Sigmoid colon (tissue), 7 donors: ENCODE measurements around the gene SLC6A12. TPM values are rescaled to one million over a fixed set of nuclear protein-coding genes. Genes with fewer than 3 reads are reported as not detected.

Experiments
- DNase-seq: peaks from one replicate; pipeline ENCODE4 v3.0.0-alpha.2; 2019
- H3K27ac ChIP-seq, 4 donors: fragments of 200-600 bp; sonication (generic); one replicate each; pipeline ENCODE4 v1.5.1; 2016 to 2019; ENCODE audit warnings: mild to moderate bottlenecking in 1 of 4
- H3K27me3 ChIP-seq, 3 donors: fragments of 200-600 bp; sonication (generic); one replicate each; pipeline ENCODE4 v1.5.1; 2019; ENCODE audit warnings: mild to moderate bottlenecking in 1 of 3
- H3K36me3 ChIP-seq, 4 donors: fragments of 200-600 bp; sonication (generic); one replicate each; pipeline ENCODE4 v1.5.1; 2016 to 2019
- H3K4me1 ChIP-seq, 4 donors: fragments of 200-600 bp; sonication (generic); one replicate each; pipeline ENCODE4 v1.5.1; 2017 to 2019
- H3K4me3 ChIP-seq, 4 donors: fragments of 200-600 bp; sonication (generic); one replicate each; pipeline ENCODE4 v1.5.1; 2017 to 2019; ENCODE audit warnings: mild to moderate bottlenecking in 2 of 4, moderate library complexity in 1 of 4
- H3K9me3 ChIP-seq, 4 donors: fragments of 200-600 bp in 3 of 4; sonication (generic) in 3 of 4; one replicate each; pipeline versions ENCODE4 v1.5.1 to v1.6.1; 2013 to 2019
- EP300 ChIP-seq, 4 donors: sonication (generic); formaldehyde crosslinking; IDR thresholded peaks; one replicate each; pipeline ENCODE4 v1.6.1; 2017; ENCODE audit warnings: antibody characterized with exemption in 4 of 4
- POLR2A ChIP-seq, 2 donors: fragments of 450-650 bp; IDR thresholded peaks; one replicate each; pipeline ENCODE4 v1.6.1; 2016; ENCODE audit warnings: antibody characterized with exemption in 2 of 2, mild to moderate bottlenecking in 2 of 2, moderate library complexity in 2 of 2
- POLR2AphosphoS5 ChIP-seq, 4 donors: sonication (generic); formaldehyde crosslinking; IDR thresholded peaks; one replicate each; pipeline ENCODE4 v1.6.1; 2017; ENCODE audit warnings: antibody characterized with exemption in 4 of 4
- WGBS, 2 donors: extraction: QIAGEN DNeasy Blood & Tissue Kit; methylation state at CpG; one replicate each; pipeline ENCODE4 v1.1.7; 2013; 5-methylcytosine and 5-hydroxymethylcytosine counted together
- intact Hi-C: fragments of 100-400 bp; cut with DNase I; formaldehyde crosslinking; loops from one replicate; pipeline ENCODE4 v1.15.1; 2023
- polyA plus RNA-seq, 3 donors: library from polyadenylated mRNA; stranded (reverse); fragments of 200-250 nt; gene quantifications; one replicate each; pipeline ENCODE4 v1.2.3, GENCODE V29; 2013
- total RNA-seq, 4 donors: library from RNA; depleted of rRNA; stranded (reverse); fragments of >200 nt; gene quantifications; one replicate each; pipeline ENCODE4 v1.1.0, GENCODE V29; 2016
- TF ChIP-seq, protein P1 (sequence below), 4 experiments: fragments of 450-650 bp in 3 of 4; fragments of 200-600 bp in 1 of 4; IDR thresholded peaks; one replicate each; pipeline ENCODE4 v1.5.1; 2016 to 2019; ENCODE audit warnings: antibody characterized with exemption in 4 of 4, mild to moderate bottlenecking in 3 of 4, moderate library complexity in 2 of 4
- donor health status: healthy with polysubstance abuse.
- donor health status: Bipolar disorder and iron deficiency.
- donor health status: healthy.

SLC6A12 gene
- total and polyA plus RNA-seq, 7 donors = 0.28 to 4.2 (median 2.1) TPM; not detected in 2

DNA sequence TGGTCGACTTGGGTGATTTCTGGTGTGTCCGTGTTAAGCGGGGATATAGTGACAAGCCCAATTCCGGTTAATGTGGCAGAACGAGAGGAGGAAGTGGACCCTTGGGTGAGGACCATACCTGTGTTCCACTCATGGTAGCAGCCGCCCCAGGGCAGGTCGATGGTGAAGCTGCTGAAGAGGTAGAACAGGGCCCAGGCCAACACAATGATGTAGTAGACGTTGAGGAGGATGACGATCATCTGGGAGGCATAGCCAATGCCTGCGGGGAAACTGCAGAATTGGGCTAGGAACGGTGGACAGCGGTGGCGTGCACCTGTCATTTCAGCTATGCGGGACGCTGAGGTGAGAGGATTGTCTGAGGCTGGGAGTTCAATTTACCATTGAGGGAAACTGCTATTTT, 28.5 kb upstream of the SLC6A12 start:
- no peak for DNase-seq
- WGBS, 2 donors = 94 to 95% methylated on average over 15 of the region's 15 CpGs
- no peaks in the 10 kb centered on the region for H3K4me1 ChIP-seq
- intact Hi-C loops = no loop called here
- no peak overlapping the region for H3K27ac ChIP-seq
- H3K9me3 ChIP-seq = peaks cover 0 to 3% (median 1%) of the 10 kb centered on the region in 4 donors
- H3K27me3 ChIP-seq = no peaks in the 10 kb centered on the region
- no peak overlapping the region for H3K4me3 ChIP-seq
- no peaks in the 10 kb centered on the region for H3K36me3 ChIP-seq
- TF ChIP-seq POLR2A (IDR thresholded peaks at IDR 0.05) (no peak), POLR2AphosphoS5 (IDR thresholded peaks at IDR 0.05) (no peak), EP300 (IDR thresholded peaks at IDR 0.05) (no peak)
- TF ChIP-seq, protein P1, sequence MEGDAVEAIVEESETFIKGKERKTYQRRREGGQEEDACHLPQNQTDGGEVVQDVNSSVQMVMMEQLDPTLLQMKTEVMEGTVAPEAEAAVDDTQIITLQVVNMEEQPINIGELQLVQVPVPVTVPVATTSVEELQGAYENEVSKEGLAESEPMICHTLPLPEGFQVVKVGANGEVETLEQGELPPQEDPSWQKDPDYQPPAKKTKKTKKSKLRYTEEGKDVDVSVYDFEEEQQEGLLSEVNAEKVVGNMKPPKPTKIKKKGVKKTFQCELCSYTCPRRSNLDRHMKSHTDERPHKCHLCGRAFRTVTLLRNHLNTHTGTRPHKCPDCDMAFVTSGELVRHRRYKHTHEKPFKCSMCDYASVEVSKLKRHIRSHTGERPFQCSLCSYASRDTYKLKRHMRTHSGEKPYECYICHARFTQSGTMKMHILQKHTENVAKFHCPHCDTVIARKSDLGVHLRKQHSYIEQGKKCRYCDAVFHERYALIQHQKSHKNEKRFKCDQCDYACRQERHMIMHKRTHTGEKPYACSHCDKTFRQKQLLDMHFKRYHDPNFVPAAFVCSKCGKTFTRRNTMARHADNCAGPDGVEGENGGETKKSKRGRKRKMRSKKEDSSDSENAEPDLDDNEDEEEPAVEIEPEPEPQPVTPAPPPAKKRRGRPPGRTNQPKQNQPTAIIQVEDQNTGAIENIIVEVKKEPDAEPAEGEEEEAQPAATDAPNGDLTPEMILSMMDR (IDR thresholded peaks at IDR 0.05) = no peak

DNA sequence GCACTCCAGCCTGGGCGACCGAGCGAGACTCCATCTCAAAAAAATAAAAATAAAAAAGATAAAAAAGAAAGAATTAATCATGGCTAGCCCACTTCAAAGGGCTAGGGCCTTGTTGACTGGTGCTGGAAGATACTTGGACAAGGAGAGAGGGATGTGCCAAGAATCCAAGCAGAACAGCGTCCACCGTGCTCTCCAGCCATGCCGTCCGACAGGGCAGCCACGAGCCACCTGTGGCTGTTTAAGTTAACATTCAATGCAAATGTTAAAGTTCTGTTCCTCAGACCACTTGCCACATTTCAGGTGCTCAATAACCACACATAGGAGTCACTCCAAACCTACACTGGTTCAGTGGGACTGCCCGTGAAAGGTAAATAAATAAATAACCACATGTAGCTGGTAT, 27.3 kb upstream of the SLC6A12 start:
- TF ChIP-seq EP300 (IDR thresholded peaks at IDR 0.05) (no peak), POLR2A (IDR thresholded peaks at IDR 0.05) (no peak), POLR2AphosphoS5 (IDR thresholded peaks at IDR 0.05) (no peak)
- TF ChIP-seq, protein P1 (IDR thresholded peaks at IDR 0.05) = no peak
- DNase-seq = no peak
- Histone ChIP-seq H3K27me3 (no peaks in the 10 kb centered on the region), H3K27ac (no peak overlapping the region), H3K36me3 (no peaks in the 10 kb centered on the region), H3K4me3 (no peak overlapping the region), H3K4me1 (no peaks in the 10 kb centered on the region), H3K9me3 (peaks cover 0 to 3% (median 0%) of the 10 kb centered on the region in 4 donors)
- 93 to 95% methylated on average over 9 of the region's 9 CpGs for WGBS, 2 donors
- intact Hi-C loops = no loop called here

DNA sequence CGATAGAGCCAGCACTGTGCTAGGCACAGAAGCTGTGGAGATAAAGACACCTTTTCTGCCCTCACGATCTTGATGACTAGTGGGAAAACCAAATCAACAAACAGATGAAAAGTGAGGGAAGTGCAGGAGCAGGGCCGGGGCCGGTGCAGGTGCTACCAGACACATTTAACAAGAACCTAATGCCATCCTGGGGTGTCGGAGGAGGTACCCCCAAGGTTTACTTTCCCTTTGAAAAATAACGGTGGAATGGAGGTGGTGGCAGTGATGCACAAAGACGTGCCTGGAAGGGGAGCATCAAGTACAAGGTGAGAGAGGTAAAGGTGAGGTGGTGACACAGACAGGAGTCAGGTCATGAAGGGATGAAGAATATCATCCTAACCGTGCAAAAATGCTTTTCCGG, 26.6 kb upstream of the SLC6A12 start:
- intact Hi-C loops = no loop called here
- 90 to 92% methylated on average over 9 of the region's 9 CpGs for WGBS, 2 donors
- Histone ChIP-seq H3K4me3 (no peak overlapping the region), H3K36me3 (no peaks in the 10 kb centered on the region), H3K27ac (no peak overlapping the region), H3K4me1 (no peaks in the 10 kb centered on the region), H3K9me3 (peaks cover 0 to 3% (median 0%) of the 10 kb centered on the region in 4 donors), H3K27me3 (no peaks in the 10 kb centered on the region)
- no peak for DNase-seq
- TF ChIP-seq EP300 (IDR thresholded peaks at IDR 0.05) = no peak
- TF ChIP-seq, protein P1 (IDR thresholded peaks at IDR 0.05) = no peak
- TF ChIP-seq POLR2A (IDR thresholded peaks at IDR 0.05) = no peak
- TF ChIP-seq POLR2AphosphoS5 (IDR thresholded peaks at IDR 0.05) = no peak

DNA sequence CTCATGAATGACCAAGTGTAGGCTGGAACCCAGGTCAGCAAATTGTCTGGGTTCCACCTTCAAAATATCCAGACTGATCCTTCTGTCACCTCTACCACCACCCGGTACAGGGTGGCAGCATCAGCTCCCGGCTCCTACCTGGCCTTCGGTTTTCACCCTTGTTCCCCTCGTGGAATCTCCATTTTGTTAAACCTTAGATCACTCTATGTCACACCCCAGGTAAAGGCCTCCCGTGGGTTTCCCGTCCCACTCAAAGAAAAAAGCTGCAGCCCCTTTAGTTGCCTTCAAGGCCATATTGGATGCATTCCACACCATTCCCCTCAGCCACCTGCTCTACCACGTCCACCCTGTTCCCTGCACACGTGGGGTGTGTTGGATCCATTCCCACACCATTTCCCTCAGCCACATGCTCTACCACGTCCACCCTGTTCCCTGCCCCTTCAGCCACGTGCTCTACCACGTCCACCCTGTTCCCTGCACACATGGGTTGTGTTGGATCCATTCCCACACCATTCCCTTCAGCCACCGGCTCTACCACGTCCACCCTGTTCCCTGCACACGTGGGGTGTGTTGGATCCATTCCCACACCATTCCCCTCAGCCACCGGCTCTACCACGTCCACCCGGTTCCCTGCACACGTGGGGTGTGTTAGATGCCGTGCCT, 24.9 kb upstream of the SLC6A12 start:
- intact Hi-C loops = no loop called here
- H3K27me3 ChIP-seq = no peaks in the 10 kb centered on the region
- no peaks in the 10 kb centered on the region for H3K4me1 ChIP-seq
- H3K4me3 ChIP-seq = no peak overlapping the region
- no peak for DNase-seq
- no peak overlapping the region for H3K27ac ChIP-seq
- TF ChIP-seq, protein P1 (IDR thresholded peaks at IDR 0.05) = no peak
- TF ChIP-seq EP300 (IDR thresholded peaks at IDR 0.05) (no peak), POLR2A (IDR thresholded peaks at IDR 0.05) (no peak), POLR2AphosphoS5 (IDR thresholded peaks at IDR 0.05) (no peak)
- peaks cover 0 to 3% (median 0%) of the 10 kb centered on the region in 4 donors for H3K9me3 ChIP-seq
- H3K36me3 ChIP-seq = no peaks in the 10 kb centered on the region
- WGBS, 2 donors = 70 to 72% methylated on average over 19 of the region's 19 CpGs

DNA sequence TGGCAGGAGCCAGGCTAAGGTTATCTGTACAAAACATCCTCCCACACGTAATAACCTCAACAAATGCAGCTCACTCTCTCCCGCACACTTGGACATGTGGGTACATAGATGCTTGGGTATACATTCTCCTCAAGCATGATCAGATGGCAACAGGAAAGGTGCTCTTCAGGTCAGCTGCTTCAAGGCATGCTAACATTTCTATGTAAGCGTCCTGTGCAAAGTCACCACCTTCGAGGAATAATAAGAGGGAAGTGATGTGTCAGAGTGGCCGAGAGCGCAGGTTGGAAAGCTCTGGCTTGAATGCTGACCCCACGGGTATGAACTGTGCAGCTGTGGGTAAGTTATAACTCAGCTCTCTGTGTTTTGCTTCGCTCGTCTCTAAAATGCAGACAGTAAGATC, 24.2 kb upstream of the SLC6A12 start:
- Histone ChIP-seq H3K36me3 (no peaks in the 10 kb centered on the region), H3K9me3 (peaks cover 0 to 3% (median 0%) of the 10 kb centered on the region in 4 donors), H3K27ac (no peak overlapping the region), H3K4me1 (no peaks in the 10 kb centered on the region), H3K4me3 (no peak overlapping the region), H3K27me3 (no peaks in the 10 kb centered on the region)
- TF ChIP-seq POLR2AphosphoS5 (IDR thresholded peaks at IDR 0.05) = no peak
- TF ChIP-seq POLR2A (IDR thresholded peaks at IDR 0.05) = no peak
- TF ChIP-seq EP300 (IDR thresholded peaks at IDR 0.05) = no peak
- TF ChIP-seq, protein P1 (IDR thresholded peaks at IDR 0.05) = no peak
- 92% methylated on average over 9 of the region's 9 CpGs for WGBS, 2 donors
- intact Hi-C loops = no loop called here
- DNase-seq = no peak
